Mucosa of descending colon (tissue), 3 donors: ENCODE data around the gene BAK1. TPM values are rescaled to one million over a fixed set of nuclear protein-coding genes. Genes with fewer than 3 reads are reported as not detected.

Experiments
- ATAC-seq: fragments of 200-7000 bp; cut with Tn5 transposase; one replicate; pipeline ENCODE4 v1.9.1; 2020; ENCODE audit warnings: mild to moderate bottlenecking, moderate library complexity
- DNase-seq, 3 donors: peaks; one replicate each; pipeline ENCODE4 v3.0.0-alpha.2; 2020
- H3K36me3 ChIP-seq: fragments of 200-600 bp; one replicate; pipeline ENCODE4 v1.8.0; 2021; ENCODE audit warnings: low read depth, mild to moderate bottlenecking
- H3K4me1 ChIP-seq: fragments of 200-600 bp; one replicate; pipeline ENCODE4 v1.8.0; 2021; ENCODE audit warnings: low read depth, mild to moderate bottlenecking
- H3K4me3 ChIP-seq: fragments of 200-600 bp; one replicate; pipeline ENCODE4 v1.8.0; 2021; ENCODE audit warnings: mild to moderate bottlenecking
- H3K9me3 ChIP-seq: fragments of 200-600 bp; one replicate; pipeline ENCODE4 v1.8.0; 2021; ENCODE audit warnings: mild to moderate bottlenecking
- intact Hi-C, 2 donors: fragments of 100-400 bp; cut with DNase I in 1 of 2; cut with micrococcal nuclease in 1 of 2; formaldehyde crosslinking; loops; one replicate each; pipeline versions ENCODE4 v1.11.0 to v1.11.1; 2022; cut with DNase I, micrococcal nuclease
- total RNA-seq, 3 donors: library from RNA; stranded (reverse); fragmentation: NEBNext Ultra II Directional in 2 of 3; extraction: Animal tissue kit (Norgen Biotek cat#: 25700) in 2 of 3; gene quantifications; one replicate each; pipeline versions ENCODE4 v1.2.1 to v1.2.4, GENCODE V29; 2021 to 2023
- TF ChIP-seq, protein P1 (sequence below): fragments of 200-600 bp; IDR thresholded peaks from one replicate; pipeline ENCODE4 v1.8.0; 2022; ENCODE audit warnings: antibody characterized with exemption, mild to moderate bottlenecking
- donor health status: DM: no; HTN: no; CAD: no; lungs with moderate emphysema.
- donor health status: DM: no; HTN: no; CAD: no.
- donor health status: DM: no; HTN: yes; CAD: no.

Gene BAK1
- total RNA-seq, 3 donors from 2014 or later = 57.1 to 97.9 (median 90.5) TPM

- no peaks in the 10 kb centered on the region for H3K9me3 ChIP-seq
- intact Hi-C loops = no loop called here
- TF ChIP-seq, protein P1, sequence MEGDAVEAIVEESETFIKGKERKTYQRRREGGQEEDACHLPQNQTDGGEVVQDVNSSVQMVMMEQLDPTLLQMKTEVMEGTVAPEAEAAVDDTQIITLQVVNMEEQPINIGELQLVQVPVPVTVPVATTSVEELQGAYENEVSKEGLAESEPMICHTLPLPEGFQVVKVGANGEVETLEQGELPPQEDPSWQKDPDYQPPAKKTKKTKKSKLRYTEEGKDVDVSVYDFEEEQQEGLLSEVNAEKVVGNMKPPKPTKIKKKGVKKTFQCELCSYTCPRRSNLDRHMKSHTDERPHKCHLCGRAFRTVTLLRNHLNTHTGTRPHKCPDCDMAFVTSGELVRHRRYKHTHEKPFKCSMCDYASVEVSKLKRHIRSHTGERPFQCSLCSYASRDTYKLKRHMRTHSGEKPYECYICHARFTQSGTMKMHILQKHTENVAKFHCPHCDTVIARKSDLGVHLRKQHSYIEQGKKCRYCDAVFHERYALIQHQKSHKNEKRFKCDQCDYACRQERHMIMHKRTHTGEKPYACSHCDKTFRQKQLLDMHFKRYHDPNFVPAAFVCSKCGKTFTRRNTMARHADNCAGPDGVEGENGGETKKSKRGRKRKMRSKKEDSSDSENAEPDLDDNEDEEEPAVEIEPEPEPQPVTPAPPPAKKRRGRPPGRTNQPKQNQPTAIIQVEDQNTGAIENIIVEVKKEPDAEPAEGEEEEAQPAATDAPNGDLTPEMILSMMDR = no peak
- peaks cover 6% of the 10 kb centered on the region for H3K36me3 ChIP-seq
- peak; percentile 92 for ATAC-seq
- DNase-seq = peak; percentile 89 to 93 (median 90)
- peaks cover 5% of the 10 kb centered on the region for H3K4me1 ChIP-seq
- H3K4me3 ChIP-seq = peak overlapping the region; percentile 18
Observed at GRCh38 chr6:33570806-33571636, 9.1 kb downstream of the BAK1 start.

DNA sequence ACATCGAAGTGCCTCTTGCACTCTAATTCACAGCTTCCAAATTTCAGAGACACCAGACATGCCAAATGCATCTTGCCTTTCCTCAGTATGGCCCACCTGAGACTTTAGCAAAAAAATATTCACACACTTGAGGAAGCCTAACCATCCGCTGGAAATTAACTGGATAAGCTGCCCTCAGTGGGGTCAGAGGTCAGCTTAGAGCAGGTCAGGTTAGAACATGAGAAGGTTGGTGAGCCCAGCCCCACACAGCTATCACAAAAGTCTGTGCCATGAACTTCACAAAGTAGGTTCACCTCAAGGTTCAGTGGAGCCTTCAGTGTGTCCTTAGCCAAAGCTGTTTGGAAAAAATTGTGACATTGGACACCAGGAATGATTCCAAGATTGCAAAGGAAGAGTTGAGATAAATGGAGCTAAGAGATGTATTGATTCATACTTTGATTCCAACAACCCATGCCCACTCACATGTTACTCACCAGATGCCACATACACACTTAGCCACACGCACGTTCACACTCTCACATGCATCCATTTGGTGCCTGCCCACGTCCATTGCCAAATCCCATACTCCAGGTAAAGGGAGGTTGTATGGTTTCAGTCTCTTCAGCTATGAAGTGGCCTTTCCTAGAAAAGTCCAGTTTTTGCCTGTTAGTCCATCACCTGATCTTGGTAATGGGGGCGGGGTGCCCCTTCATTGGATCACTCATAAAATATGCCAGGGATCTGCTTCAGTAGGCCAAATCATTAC is 11.1 kb downstream of the BAK1 start:
- DNase-seq (no peak), ATAC-seq (no peak)
- Histone ChIP-seq H3K4me3 (no peak overlapping the region), H3K9me3 (no peaks in the 10 kb centered on the region), H3K36me3 (no peaks in the 10 kb centered on the region), H3K4me1 (peaks cover 5% of the 10 kb centered on the region)
- TF ChIP-seq, protein P1 = no peak
- intact Hi-C loops = no loop called here

- TF ChIP-seq, protein P1 = no peak
Observed at GRCh38 chr6:33567836-33568235, 12.2 kb downstream of the BAK1 start.

GRCh38 chr6:33566182-33567084 is 13.6 kb downstream of the BAK1 start:
- ATAC-seq (no peak), DNase-seq (no peak)
- Histone ChIP-seq H3K4me3 (no peak overlapping the region), H3K36me3 (no peaks in the 10 kb centered on the region), H3K9me3 (no peaks in the 10 kb centered on the region), H3K4me1 (no peaks in the 10 kb centered on the region)
- TF ChIP-seq, protein P1 = no peak
- intact Hi-C loops = no loop called here

More at GRCh38 chr6:33567836-33568235, 12.2 kb downstream of the BAK1 start:
- DNase-seq = no peak
- peaks cover 5% of the 10 kb centered on the region for H3K4me1 ChIP-seq
- H3K9me3 ChIP-seq = no peaks in the 10 kb centered on the region
- H3K36me3 ChIP-seq = no peaks in the 10 kb centered on the region
- no peak for ATAC-seq
- intact Hi-C loops = no loop called here
- no peak overlapping the region for H3K4me3 ChIP-seq

- no peaks in the 10 kb centered on the region for H3K4me1 ChIP-seq
- H3K9me3 ChIP-seq = no peaks in the 10 kb centered on the region
- no peaks in the 10 kb centered on the region for H3K36me3 ChIP-seq
- TF ChIP-seq, protein P1 = no peak
- intact Hi-C loops = no loop called here
- H3K4me3 ChIP-seq = no peak overlapping the region
- ATAC-seq (no peak), DNase-seq (no peak)
Observed at GRCh38 chr6:33558801-33559200, 21.3 kb downstream of the BAK1 start.
